H1 (cell line): ENCODE data around the gene TOMM7.

ENCODE experiments used
- EP300 ChIP-seq, 2 experiments: IDR thresholded peaks; 1 replicate in 1 of 2; 2 replicates in 1 of 2; pipeline ENCODE4 v1.6.1; 2011 to 2012; ENCODE audit warnings: low read depth in 2 of 2, low read length in 2 of 2, mild to moderate bottlenecking in 2 of 2, borderline replicate concordance in 1 of 2, inconsistent platforms in 1 of 2, moderate library complexity in 1 of 2
- EZH2 ChIP-seq: fragments of 200-600 bp; sonication (generic); IDR thresholded peaks from 2 replicates; pipeline ENCODE4 v1.7.1; 2012; ENCODE audit warnings: low read depth, mild to moderate bottlenecking, moderate library complexity, low read length, inconsistent platforms; ENCODE audit not compliant: severe bottlenecking
- MAFK ChIP-seq: IDR thresholded peaks from 2 replicates; pipeline ENCODE4 v1.6.1; 2012; ENCODE audit warnings: low read depth, mild to moderate bottlenecking, improper control_type of control experiment, low read length
- POLR2A ChIP-seq, 2 experiments: IDR thresholded peaks; 1 replicate in 1 of 2; 2 replicates in 1 of 2; pipeline ENCODE4 v1.6.1; 2011; ENCODE audit warnings: low read depth in 2 of 2, low read length in 2 of 2, mild to moderate bottlenecking in 2 of 2; ENCODE audit errors: control extremely low read depth in 1 of 2
- POLR2AphosphoS5 ChIP-seq: IDR thresholded peaks from 2 replicates; pipeline ENCODE4 v1.6.1; 2011; ENCODE audit warnings: low read depth, low read length
- SIRT6 ChIP-seq: IDR thresholded peaks from one replicate; pipeline ENCODE4 v1.7.1; 2012; ENCODE audit warnings: low read length, inconsistent platforms
- SRF ChIP-seq: IDR thresholded peaks from 2 replicates; pipeline ENCODE4 v1.6.1; 2011; ENCODE audit warnings: mild to moderate bottlenecking, low read depth, low read length, moderate library complexity
- TF ChIP-seq, protein P1 (sequence below), 3 experiments: IDR thresholded peaks; 1 replicate in 2 of 3; 2 replicates in 1 of 3; pipeline versions ENCODE4 v1.5.1 to v1.6.1; 2011; ENCODE audit warnings: low read length in 3 of 3, mild to moderate bottlenecking in 3 of 3, inconsistent platforms in 2 of 3, low read depth in 1 of 3, moderate library complexity in 1 of 3; ENCODE audit not compliant: insufficient read depth in 1 of 3; ENCODE audit errors: control extremely low read depth in 1 of 3
- TF ChIP-seq, protein P2 (sequence below): IDR thresholded peaks from 2 replicates; pipeline ENCODE4 v1.6.1; 2012; ENCODE audit warnings: inconsistent platforms

DNA sequence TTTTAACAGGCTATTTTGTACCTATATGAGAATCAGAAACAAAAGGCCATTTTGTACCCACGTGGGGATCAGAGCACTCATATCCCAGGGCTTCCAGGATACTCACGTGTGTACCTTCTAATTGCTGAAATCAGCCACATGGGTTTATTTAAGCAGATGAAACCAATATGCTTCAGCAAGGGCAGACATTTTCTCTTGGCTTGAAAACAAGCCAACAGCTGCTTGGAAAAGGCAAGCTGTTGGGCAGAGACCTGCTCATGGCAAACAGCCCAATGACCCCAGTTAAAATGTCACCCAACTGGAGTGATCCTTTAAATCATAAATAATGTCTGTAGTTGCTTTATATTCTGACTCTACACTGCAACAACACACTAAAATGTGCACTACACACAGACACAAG lies 26.5 kb upstream of the TOMM7 start:
- TF ChIP-seq POLR2A (IDR thresholded peaks at IDR 0.05; ENCODE audit: control extremely low read depth in 1 of 2, low read depth in 2 of 2, low read length in 2 of 2), result no peak
- TF ChIP-seq EP300 (IDR thresholded peaks at IDR 0.05; ENCODE audit: borderline replicate concordance in 1 of 2, low read depth in 2 of 2, low read length in 2 of 2), result no peak
- no peak for TF ChIP-seq EZH2
- no peak for TF ChIP-seq MAFK
- no peak for TF ChIP-seq POLR2AphosphoS5
- TF ChIP-seq, protein P1, sequence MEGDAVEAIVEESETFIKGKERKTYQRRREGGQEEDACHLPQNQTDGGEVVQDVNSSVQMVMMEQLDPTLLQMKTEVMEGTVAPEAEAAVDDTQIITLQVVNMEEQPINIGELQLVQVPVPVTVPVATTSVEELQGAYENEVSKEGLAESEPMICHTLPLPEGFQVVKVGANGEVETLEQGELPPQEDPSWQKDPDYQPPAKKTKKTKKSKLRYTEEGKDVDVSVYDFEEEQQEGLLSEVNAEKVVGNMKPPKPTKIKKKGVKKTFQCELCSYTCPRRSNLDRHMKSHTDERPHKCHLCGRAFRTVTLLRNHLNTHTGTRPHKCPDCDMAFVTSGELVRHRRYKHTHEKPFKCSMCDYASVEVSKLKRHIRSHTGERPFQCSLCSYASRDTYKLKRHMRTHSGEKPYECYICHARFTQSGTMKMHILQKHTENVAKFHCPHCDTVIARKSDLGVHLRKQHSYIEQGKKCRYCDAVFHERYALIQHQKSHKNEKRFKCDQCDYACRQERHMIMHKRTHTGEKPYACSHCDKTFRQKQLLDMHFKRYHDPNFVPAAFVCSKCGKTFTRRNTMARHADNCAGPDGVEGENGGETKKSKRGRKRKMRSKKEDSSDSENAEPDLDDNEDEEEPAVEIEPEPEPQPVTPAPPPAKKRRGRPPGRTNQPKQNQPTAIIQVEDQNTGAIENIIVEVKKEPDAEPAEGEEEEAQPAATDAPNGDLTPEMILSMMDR (IDR thresholded peaks at IDR 0.05; ENCODE audit: control extremely low read depth in 1 of 3, insufficient read depth in 1 of 3, low read depth in 1 of 3, low read length in 3 of 3), result no peak
- TF ChIP-seq SRF, result no peak
- TF ChIP-seq, protein P2, sequence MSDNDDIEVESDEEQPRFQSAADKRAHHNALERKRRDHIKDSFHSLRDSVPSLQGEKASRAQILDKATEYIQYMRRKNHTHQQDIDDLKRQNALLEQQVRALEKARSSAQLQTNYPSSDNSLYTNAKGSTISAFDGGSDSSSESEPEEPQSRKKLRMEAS, result no peak
- TF ChIP-seq SIRT6, result no peak
